HCT116 (cell line): Measurements from ENCODE around the gene ST6GALNAC5.

Source experiments
- CTCF ChIP-seq, 3 experiments: fragments of 200-600 bp in 1 of 3; sonication (generic) in 1 of 3; IDR thresholded peaks in 2 of 3; conservative IDR thresholded peaks in 1 of 3; 2 replicates each; pipeline ENCODE4 v1.5.1; 2012 to 2017; ENCODE audit warnings: low read depth in 2 of 3, low read length in 2 of 3, antibody characterized with exemption in 1 of 3, borderline replicate concordance in 1 of 3, control low read depth in 1 of 3, mild to moderate bottlenecking in 1 of 3, mixed read lengths in 1 of 3, mixed run types in 1 of 3, moderate library complexity in 1 of 3; ENCODE audit not compliant: insufficient read depth in 1 of 3
- EZH2 ChIP-seq: fragments of 200-600 bp; sonication (generic); IDR thresholded peaks from 2 replicates; pipeline ENCODE4 v1.6.1; 2017; ENCODE audit warnings: antibody characterized with exemption, mixed run types

GRCh38 chr1:77085109-77085508, 217.8 kb downstream of the ST6GALNAC5 start:
- TF ChIP-seq CTCF (IDR thresholded peaks at IDR 0.05 in 2 of 3, conservative IDR thresholded peaks at IDR 0.05 in 1 of 3; ENCODE audit: borderline replicate concordance in 1 of 3, insufficient read depth in 1 of 3, low read depth in 2 of 3, low read length in 2 of 3) = no peak
- TF ChIP-seq EZH2 = no peak
